Measurements from ENCODE around the gene SMARCD3. TPM values are rescaled to one million over a fixed set of nuclear protein-coding genes. Genes with fewer than 3 reads are reported as not detected.
A peak's percentile ranks its signal among the peaks of the same experiment; 100 is the strongest.

Gene SMARCD3
- total and polyA plus RNA-seq, 3 donors from 2014 or later, result 55.1 to 122 (median 94.0) TPM

DNA sequence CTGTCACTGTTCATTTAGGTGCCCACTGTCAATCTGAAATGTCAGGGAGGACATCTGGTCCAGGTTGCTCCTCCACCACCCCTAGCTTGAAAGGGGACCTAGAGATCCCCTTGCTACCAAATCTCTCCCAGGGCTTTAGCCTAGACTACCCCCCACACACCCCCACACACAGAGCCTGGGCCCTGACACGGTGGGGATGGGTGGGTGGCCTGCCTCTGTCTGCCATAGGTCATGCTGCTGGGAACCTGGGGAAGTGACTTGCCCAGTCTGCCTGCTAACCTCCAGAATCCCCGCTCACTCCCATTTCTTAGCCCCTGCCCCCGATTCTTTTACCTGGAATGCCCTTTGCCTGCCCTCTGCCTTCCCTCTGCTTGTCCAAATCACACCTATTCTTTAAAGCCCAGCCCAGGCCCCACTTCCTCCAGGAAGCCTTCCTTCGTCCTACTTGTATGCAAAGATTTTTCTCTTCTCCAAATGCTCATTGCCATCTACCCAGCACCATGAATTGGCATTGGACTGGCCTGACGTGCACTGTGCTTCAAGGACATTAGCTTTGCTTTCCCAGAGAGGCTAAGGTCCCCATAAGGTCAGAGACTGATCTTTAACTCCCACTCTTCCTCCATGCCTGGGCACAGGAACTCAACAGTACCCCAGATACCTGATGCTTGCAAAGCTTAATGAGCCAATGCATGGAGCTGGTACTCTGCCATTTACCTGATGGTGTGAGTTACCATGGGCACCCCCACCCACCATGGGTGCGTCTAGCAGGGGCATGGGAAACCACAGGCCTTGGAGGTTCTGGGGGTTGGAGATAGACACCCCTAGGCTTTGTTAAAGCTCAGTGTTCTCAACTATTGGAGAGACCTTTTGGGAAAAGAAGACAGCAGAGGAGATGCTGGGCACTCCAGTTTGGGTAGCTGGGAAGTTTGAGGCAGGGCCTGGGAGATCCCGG lies 2.0 kb upstream of the SMARCD3 start:
- no peak overlapping the region for H3K4me3 ChIP-seq
- no peaks in the 10 kb centered on the region for H3K9me3 ChIP-seq
- intact Hi-C loops (cut with DNase I; ENCODE audit: low total_unique reads), result no loop called here
- peaks cover 65% of the 10 kb centered on the region for H3K4me1 ChIP-seq
- TF ChIP-seq, protein P1, sequence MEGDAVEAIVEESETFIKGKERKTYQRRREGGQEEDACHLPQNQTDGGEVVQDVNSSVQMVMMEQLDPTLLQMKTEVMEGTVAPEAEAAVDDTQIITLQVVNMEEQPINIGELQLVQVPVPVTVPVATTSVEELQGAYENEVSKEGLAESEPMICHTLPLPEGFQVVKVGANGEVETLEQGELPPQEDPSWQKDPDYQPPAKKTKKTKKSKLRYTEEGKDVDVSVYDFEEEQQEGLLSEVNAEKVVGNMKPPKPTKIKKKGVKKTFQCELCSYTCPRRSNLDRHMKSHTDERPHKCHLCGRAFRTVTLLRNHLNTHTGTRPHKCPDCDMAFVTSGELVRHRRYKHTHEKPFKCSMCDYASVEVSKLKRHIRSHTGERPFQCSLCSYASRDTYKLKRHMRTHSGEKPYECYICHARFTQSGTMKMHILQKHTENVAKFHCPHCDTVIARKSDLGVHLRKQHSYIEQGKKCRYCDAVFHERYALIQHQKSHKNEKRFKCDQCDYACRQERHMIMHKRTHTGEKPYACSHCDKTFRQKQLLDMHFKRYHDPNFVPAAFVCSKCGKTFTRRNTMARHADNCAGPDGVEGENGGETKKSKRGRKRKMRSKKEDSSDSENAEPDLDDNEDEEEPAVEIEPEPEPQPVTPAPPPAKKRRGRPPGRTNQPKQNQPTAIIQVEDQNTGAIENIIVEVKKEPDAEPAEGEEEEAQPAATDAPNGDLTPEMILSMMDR (IDR thresholded peaks at IDR 0.05), result no peak
- TF ChIP-seq POLR2A (IDR thresholded peaks at IDR 0.05), result no peak
- peak overlapping the region; percentile 85 to 89 for H3K27ac ChIP-seq
- H3K36me3 ChIP-seq (ENCODE audit: low read depth, missing control alignments), result no peaks in the 10 kb centered on the region
- H3K27me3 ChIP-seq, result no peaks in the 10 kb centered on the region
- WGBS, 2 donors, result 36 to 53% methylated on average over 7 of the region's 7 CpGs
- DNase-seq, result no peak

DNA sequence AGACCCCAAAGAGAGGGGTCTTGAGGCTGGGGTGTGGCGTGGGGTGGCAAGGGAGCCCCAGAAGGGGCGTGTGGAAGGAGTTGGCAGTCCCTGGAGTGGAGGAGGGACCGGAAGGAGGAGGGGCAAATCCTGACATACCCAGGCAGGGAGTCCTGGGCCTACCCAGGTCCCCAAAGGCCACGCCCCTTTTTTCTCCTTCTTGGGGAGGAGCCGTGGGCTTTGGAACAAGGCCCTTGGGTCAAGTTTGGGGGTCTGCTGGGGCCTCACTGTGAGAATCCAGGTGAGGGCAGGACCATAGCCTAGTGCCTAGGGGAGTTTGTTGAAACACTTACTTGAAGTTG lies 1.2 kb upstream of the SMARCD3 start:
- peak; percentile 84 for DNase-seq
- intact Hi-C loops (cut with DNase I; ENCODE audit: low total_unique reads), result no loop called here
- TF ChIP-seq POLR2A (IDR thresholded peaks at IDR 0.05), result no peak
- TF ChIP-seq, protein P1 (IDR thresholded peaks at IDR 0.05), result no peak
- H3K4me3 ChIP-seq, result peak overlapping the region; percentile 58 to 73
- H3K27me3 ChIP-seq, result no peaks in the 10 kb centered on the region
- no peaks in the 10 kb centered on the region for H3K36me3 ChIP-seq (ENCODE audit: low read depth, missing control alignments)
- H3K27ac ChIP-seq, result peak overlapping the region; percentile 85 to 89
- WGBS, 2 donors, result 3 to 4% methylated on average over 5 of the region's 5 CpGs
- H3K4me1 ChIP-seq, result peaks cover 64% of the 10 kb centered on the region
- no peaks in the 10 kb centered on the region for H3K9me3 ChIP-seq

DNA sequence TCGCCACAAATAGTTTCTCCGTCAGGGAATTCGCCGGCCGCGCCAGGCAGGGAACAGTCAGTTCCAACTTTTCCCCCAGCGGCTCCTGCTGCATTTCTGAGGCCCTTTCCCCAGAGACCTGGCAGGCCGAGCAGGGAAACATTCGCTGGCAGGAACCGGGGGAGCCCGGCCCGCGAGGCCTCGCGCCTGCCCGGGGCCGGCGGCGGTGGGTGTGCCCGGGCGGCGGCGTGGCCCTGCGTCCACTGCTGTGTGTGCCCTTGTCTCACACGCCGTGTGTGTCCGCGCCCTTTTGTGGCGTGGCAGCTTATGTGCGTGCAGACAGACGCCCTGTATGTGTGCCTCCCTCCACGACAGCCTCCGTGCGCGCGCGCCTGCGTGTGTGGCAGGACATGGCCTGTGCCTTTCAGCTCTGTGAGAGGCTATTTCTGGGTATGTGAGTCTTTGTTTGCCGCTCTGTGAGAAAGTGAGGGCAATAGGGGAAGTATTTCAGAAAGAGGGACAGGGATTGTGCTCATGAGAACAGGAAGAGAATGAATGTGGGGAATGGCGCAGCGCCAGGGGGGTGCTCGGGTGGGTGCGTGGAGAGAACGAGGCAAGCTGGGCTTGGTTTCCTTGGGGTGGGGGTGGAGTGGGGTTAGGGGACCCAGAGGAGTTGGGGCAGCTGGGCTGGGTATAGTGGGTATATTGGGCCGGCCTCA lies 689 bp upstream of the SMARCD3 start:
- Histone ChIP-seq H3K4me3 (peak overlapping the region; percentile 58 to 73), H3K9me3 (no peaks in the 10 kb centered on the region), H3K27me3 (no peaks in the 10 kb centered on the region), H3K27ac (peak overlapping the region; percentile 85 to 89), H3K36me3 (ENCODE audit: low read depth, missing control alignments) (no peaks in the 10 kb centered on the region), H3K4me1 (peaks cover 61% of the 10 kb centered on the region)
- no peak for TF ChIP-seq POLR2A (IDR thresholded peaks at IDR 0.05)
- TF ChIP-seq, protein P1 (IDR thresholded peaks at IDR 0.05), result no peak
- WGBS, 2 donors, result 1 to 5% methylated on average over 14 to 45 of the region's 45 CpGs
- DNase-seq, result peak; percentile 71
- intact Hi-C loops (cut with DNase I; ENCODE audit: low total_unique reads), result no loop called here

DNA sequence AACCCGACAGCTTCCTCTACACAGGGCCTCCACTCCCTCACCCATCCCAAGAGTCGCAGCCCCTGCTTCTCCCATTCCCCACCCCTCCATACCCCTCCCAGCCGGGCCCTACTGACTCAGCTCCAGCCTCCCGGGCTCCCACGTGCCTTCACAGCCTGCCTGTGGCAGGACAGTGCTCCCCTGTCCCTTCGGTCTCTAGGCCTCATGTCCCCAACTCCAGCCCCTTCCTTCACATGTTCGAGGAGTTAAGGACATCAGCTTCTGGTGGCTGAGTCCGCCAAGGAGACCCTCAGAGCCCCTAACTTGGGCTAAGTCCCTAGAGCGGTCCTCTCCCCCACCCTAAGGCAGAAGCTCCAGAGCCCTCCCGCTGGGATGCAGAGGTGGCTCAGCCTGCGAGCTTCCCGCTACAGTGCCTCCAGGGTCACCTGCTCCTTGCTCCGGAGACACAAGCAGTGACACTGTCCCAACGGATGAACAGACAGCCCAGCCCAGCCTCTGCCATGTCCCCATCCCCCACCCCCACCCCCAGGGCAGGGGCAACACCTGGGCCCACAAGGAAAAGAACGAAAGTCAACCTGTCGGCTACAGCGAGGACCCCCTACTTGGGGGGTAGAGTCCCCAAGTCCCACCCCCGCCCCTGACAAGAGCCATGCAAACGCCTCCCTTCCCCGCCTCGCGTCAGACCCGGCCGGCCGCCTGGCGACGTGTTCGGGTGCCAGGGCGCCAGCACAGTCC lies 716 bp downstream of the SMARCD3 start:
- H3K27ac ChIP-seq, result peak overlapping the region; percentile 89 to 90
- intact Hi-C loops (cut with DNase I; ENCODE audit: low total_unique reads), result no loop called here
- peaks cover 53% of the 10 kb centered on the region for H3K4me1 ChIP-seq
- TF ChIP-seq POLR2A (IDR thresholded peaks at IDR 0.05), result no peak
- H3K36me3 ChIP-seq (ENCODE audit: low read depth, missing control alignments), result no peaks in the 10 kb centered on the region
- DNase-seq, result peak; percentile 57
- H3K4me3 ChIP-seq, result peak overlapping the region; percentile 58 to 73
- no peaks in the 10 kb centered on the region for H3K27me3 ChIP-seq
- WGBS, 2 donors, result 3 to 18% methylated on average over 13 to 28 of the region's 29 CpGs
- H3K9me3 ChIP-seq, result no peaks in the 10 kb centered on the region

Data from testis (tissue), 3 donors.